NT2/D1 (cell line): ENCODE data around the gene LRRK1.

Experiments
- DNase-seq: peaks from one replicate; pipeline ENCODE4 v3.0.0-alpha.2; 2011; ENCODE audit warnings: low read depth, low spot score
- H3K27me3 ChIP-seq: 2 replicates; pipeline ENCODE4 v1.6.0; 2011; ENCODE audit warnings: mild to moderate bottlenecking; ENCODE audit not compliant: insufficient read length, insufficient read depth
- H3K36me3 ChIP-seq: 2 replicates; pipeline ENCODE4 v1.6.1; 2011; ENCODE audit warnings: mild to moderate bottlenecking, low read length, mixed read lengths; ENCODE audit not compliant: insufficient read depth, insufficient read length
- H3K4me1 ChIP-seq: 2 replicates; pipeline ENCODE4 v1.5.1; 2011; ENCODE audit not compliant: insufficient read depth, insufficient read length
- H3K4me3 ChIP-seq: 2 replicates; pipeline ENCODE4 v1.5.1; 2011; ENCODE audit warnings: low read depth; ENCODE audit not compliant: insufficient read length
- H3K9ac ChIP-seq: 2 replicates; pipeline ENCODE4 v1.6.0; 2011; ENCODE audit warnings: low read depth; ENCODE audit not compliant: insufficient read length
- H3K9me3 ChIP-seq: 2 replicates; pipeline ENCODE4 v1.5.1; 2011; ENCODE audit warnings: mild to moderate bottlenecking, low read length; ENCODE audit not compliant: insufficient read depth
- SUZ12 ChIP-seq: IDR thresholded peaks from 2 replicates; pipeline ENCODE4 v1.6.1; 2011; ENCODE audit not compliant: insufficient read length, insufficient read depth; ENCODE audit errors: extremely low read depth
- YY1 ChIP-seq: IDR thresholded peaks from 2 replicates; pipeline ENCODE4 v1.6.1; 2011; ENCODE audit not compliant: insufficient read length, insufficient read depth
- ZNF274 ChIP-seq: IDR thresholded peaks from 2 replicates; pipeline ENCODE4 v1.6.1; 2011; ENCODE audit warnings: mild to moderate bottlenecking, low read depth, low read length

Gene LRRK1

GRCh38 chr15:101047301-101047781 is 128.2 kb downstream of the LRRK1 start:
- Histone ChIP-seq H3K36me3 (peaks cover 4% of the 10 kb centered on the region), H3K9ac (no peak overlapping the region), H3K4me1 (peaks cover 29% of the 10 kb centered on the region), H3K27me3 (peaks cover 32% of the 10 kb centered on the region), H3K4me3 (no peak overlapping the region), H3K9me3 (no peaks in the 10 kb centered on the region)
- TF ChIP-seq SUZ12 (no peak), ZNF274 (no peak), YY1 (no peak)
- DNase-seq, result peak; percentile 77

GRCh38 chr15:101048176-101048575 is 129.0 kb downstream of the LRRK1 start:
- H3K36me3 ChIP-seq, result peaks cover 9% of the 10 kb centered on the region
- H3K27me3 ChIP-seq, result peaks cover 32% of the 10 kb centered on the region
- no peak for DNase-seq
- H3K4me3 ChIP-seq, result no peak overlapping the region
- no peak overlapping the region for H3K9ac ChIP-seq
- H3K9me3 ChIP-seq, result no peaks in the 10 kb centered on the region
- H3K4me1 ChIP-seq, result peaks cover 36% of the 10 kb centered on the region
- TF ChIP-seq ZNF274 (no peak), SUZ12 (no peak), YY1 (no peak)

- no peak overlapping the region for H3K9ac ChIP-seq
- H3K4me1 ChIP-seq, result peaks cover 37% of the 10 kb centered on the region
- no peak overlapping the region for H3K4me3 ChIP-seq
- H3K9me3 ChIP-seq, result no peaks in the 10 kb centered on the region
- TF ChIP-seq YY1, result peak; percentile 44
- no peak for TF ChIP-seq SUZ12
- TF ChIP-seq ZNF274, result no peak
- H3K36me3 ChIP-seq, result peaks cover 13% of the 10 kb centered on the region
- no peak for DNase-seq
- peaks cover 32% of the 10 kb centered on the region for H3K27me3 ChIP-seq
Measured at GRCh38 chr15:101048581-101049030, 129.4 kb downstream of the LRRK1 start.

GRCh38 chr15:101049282-101049681 is 130.1 kb downstream of the LRRK1 start:
- DNase-seq, result no peak
- H3K4me1 ChIP-seq, result peaks cover 37% of the 10 kb centered on the region
- H3K36me3 ChIP-seq, result peaks cover 13% of the 10 kb centered on the region
- peaks cover 32% of the 10 kb centered on the region for H3K27me3 ChIP-seq
- TF ChIP-seq SUZ12, result no peak
- TF ChIP-seq ZNF274, result no peak
- no peak for TF ChIP-seq YY1
- H3K4me3 ChIP-seq, result peak overlapping the region; percentile 1
- H3K9me3 ChIP-seq, result no peaks in the 10 kb centered on the region
- no peak overlapping the region for H3K9ac ChIP-seq

- H3K36me3 ChIP-seq, result peaks cover 15% of the 10 kb centered on the region
Measured at GRCh38 chr15:101049856-101050622, 130.9 kb downstream of the LRRK1 start.

GRCh38 chr15:101050623-101051290 is 131.6 kb downstream of the LRRK1 start:
- Histone ChIP-seq H3K9ac (no peak overlapping the region), H3K36me3 (peaks cover 21% of the 10 kb centered on the region), H3K27me3 (peaks cover 24% of the 10 kb centered on the region), H3K4me3 (no peak overlapping the region), H3K4me1 (peaks cover 36% of the 10 kb centered on the region), H3K9me3 (no peaks in the 10 kb centered on the region)
- TF ChIP-seq ZNF274 (no peak), YY1 (no peak), SUZ12 (no peak)
- DNase-seq, result no peak

More at GRCh38 chr15:101049856-101050622, 130.9 kb downstream of the LRRK1 start:
- no peak for DNase-seq
- Histone ChIP-seq H3K9ac (no peak overlapping the region), H3K9me3 (no peaks in the 10 kb centered on the region), H3K4me3 (no peak overlapping the region), H3K4me1 (peaks cover 37% of the 10 kb centered on the region), H3K27me3 (peaks cover 31% of the 10 kb centered on the region)
- TF ChIP-seq SUZ12, result no peak
- no peak for TF ChIP-seq ZNF274
- TF ChIP-seq YY1, result no peak

- Histone ChIP-seq H3K9ac (no peak overlapping the region), H3K27me3 (peaks cover 17% of the 10 kb centered on the region), H3K36me3 (peaks cover 21% of the 10 kb centered on the region), H3K9me3 (no peaks in the 10 kb centered on the region), H3K4me1 (peaks cover 29% of the 10 kb centered on the region), H3K4me3 (no peak overlapping the region)
- DNase-seq, result no peak
- TF ChIP-seq SUZ12 (no peak), ZNF274 (no peak), YY1 (no peak)
Measured at GRCh38 chr15:101051291-101052030, 132.3 kb downstream of the LRRK1 start.
